DMS79 (cell line): ENCODE measurements around the gene BHMT2.

ENCODE experiments used
- DNase-seq: peaks from one replicate; lab custom pipeline; 2025; lab: John Stamatoyannopoulos, UW

Gene BHMT2

GRCh38 chr5:79120221-79120620 is 50.7 kb downstream of the BHMT2 start:
- no peak for DNase-seq

- DNase-seq, result no peak
Observed at GRCh38 chr5:79122973-79123372, 53.4 kb downstream of the BHMT2 start.

- no peak for DNase-seq
Observed at GRCh38 chr5:79124607-79125006, 55.0 kb downstream of the BHMT2 start.

- DNase-seq, result no peak
Observed at GRCh38 chr5:79130781-79131180, 61.2 kb downstream of the BHMT2 start.

GRCh38 chr5:79133121-79133656 is 63.6 kb downstream of the BHMT2 start:
- DNase-seq, result no peak

- peak; percentile 48 for DNase-seq
Observed at GRCh38 chr5:79133657-79134451, 64.3 kb downstream of the BHMT2 start.

GRCh38 chr5:79135790-79136553 is 66.4 kb downstream of the BHMT2 start:
- no peak for DNase-seq

- no peak for DNase-seq
Observed at GRCh38 chr5:79136618-79137017, 67.1 kb downstream of the BHMT2 start.
